Endothelial cell (in vitro differentiated cells): ENCODE measurements around the gene NGRN. TPM values are rescaled to one million over a fixed set of nuclear protein-coding genes. Genes with fewer than 3 reads are reported as not detected.
"Not testable (repeated sequence)": the region's sequence is repeated elsewhere in the genome, so short reads cannot be mapped to it uniquely, and the experiment has no call there.

ENCODE experiments used
- DNase-seq: peaks from one replicate; pipeline ENCODE4 v3.0.0; 2021; ENCODE audit warnings: low spot score
- H3K27ac Mint-ChIP-seq: one replicate; pipeline ENCODE4 v1.8.0; 2021; ENCODE audit warnings: mixed read lengths, inconsistent platforms; ENCODE audit not compliant: unreplicated experiment
- H3K27me3 Mint-ChIP-seq: one replicate; pipeline ENCODE4 v1.8.0; 2021; ENCODE audit warnings: mild to moderate bottlenecking, moderate library complexity, mixed read lengths, inconsistent platforms; ENCODE audit not compliant: unreplicated experiment
- H3K36me3 Mint-ChIP-seq: one replicate; pipeline ENCODE4 v1.8.0; 2021; ENCODE audit warnings: mild to moderate bottlenecking, low read depth, mixed read lengths, inconsistent platforms; ENCODE audit not compliant: unreplicated experiment
- H3K4me1 Mint-ChIP-seq: one replicate; pipeline ENCODE4 v1.8.0; 2021; ENCODE audit warnings: mild to moderate bottlenecking, mixed read lengths, inconsistent platforms; ENCODE audit not compliant: unreplicated experiment
- H3K4me3 Mint-ChIP-seq: one replicate; pipeline ENCODE4 v1.8.0; 2021; ENCODE audit warnings: mild to moderate bottlenecking, mixed read lengths, inconsistent platforms; ENCODE audit not compliant: unreplicated experiment
- H3K9me3 Mint-ChIP-seq: one replicate; pipeline ENCODE4 v1.8.0; 2021; ENCODE audit warnings: mixed read lengths, inconsistent platforms; ENCODE audit not compliant: unreplicated experiment
- CTCF ChIP-seq: fragments of 200-600 bp; sonication (generic); IDR thresholded peaks from one replicate; pipeline ENCODE4 v1.5.0; 2021; ENCODE audit warnings: antibody characterized with exemption; ENCODE audit not compliant: unreplicated experiment
- total RNA-seq: library from RNA; stranded (reverse); fragmentation: NEBNext Ultra II Directional; extraction: Animal tissue kit (Norgen Biotek cat#: 25700); gene quantifications from one replicate; pipeline ENCODE4 v1.2.1, GENCODE V29; 2021; ENCODE audit not compliant: unreplicated experiment

Gene NGRN
- total RNA-seq, 1 donor from 2014 or later: 69.0 TPM

- no peak overlapping the region for H3K4me3 Mint-ChIP-seq
- no peak for TF ChIP-seq CTCF
- no peaks in the 10 kb centered on the region for H3K4me1 Mint-ChIP-seq
- DNase-seq: no peak
- no peaks in the 10 kb centered on the region for H3K27me3 Mint-ChIP-seq
- H3K36me3 Mint-ChIP-seq: no peaks in the 10 kb centered on the region
- H3K9me3 Mint-ChIP-seq: no peaks in the 10 kb centered on the region
- H3K27ac Mint-ChIP-seq: no peak overlapping the region
These were observed 35.1 kb downstream of the NGRN start for GRCh38 chr15:90300541-90300940.

DNA sequence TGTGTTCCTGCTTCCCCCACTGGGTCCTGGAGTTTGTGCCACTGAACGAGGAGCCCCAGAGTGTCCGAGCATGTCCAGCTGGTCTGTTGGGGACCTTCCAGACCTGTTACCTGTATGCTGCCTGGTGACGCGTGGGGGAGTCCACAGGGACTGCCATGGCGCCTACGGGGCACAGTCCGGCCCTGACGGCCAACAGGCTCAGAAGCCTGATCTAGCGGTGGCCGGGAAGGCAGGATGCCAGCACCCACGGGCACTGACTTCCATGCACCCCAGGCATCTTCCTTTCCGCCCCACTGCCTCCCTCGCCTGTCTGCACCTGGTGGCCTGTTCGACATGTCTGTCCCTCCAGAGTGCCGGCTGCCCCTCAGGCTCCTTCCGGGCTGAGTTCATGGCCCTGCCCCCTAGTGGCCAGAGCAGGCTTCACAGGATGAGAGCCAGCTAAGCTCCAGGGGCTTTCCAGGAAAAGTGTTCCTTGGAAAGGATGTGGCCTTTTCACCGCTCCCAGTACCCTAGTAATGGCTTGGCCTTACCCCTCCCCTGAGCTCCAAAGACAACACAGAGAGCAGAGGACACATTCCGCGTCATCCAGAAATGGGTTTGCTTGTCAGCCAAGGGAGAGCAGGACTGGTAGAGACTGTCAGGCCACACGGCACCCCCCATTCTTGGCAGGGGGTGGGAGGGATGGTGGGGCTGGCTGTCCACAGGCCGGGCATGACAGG lies 35.7 kb downstream of the NGRN start:
- Mint-ChIP-seq H3K4me3 (no peak overlapping the region), H3K36me3 (no peaks in the 10 kb centered on the region), H3K9me3 (no peaks in the 10 kb centered on the region), H3K4me1 (no peaks in the 10 kb centered on the region), H3K27me3 (no peaks in the 10 kb centered on the region), H3K27ac (no peak overlapping the region)
- DNase-seq: peak; percentile 77
- TF ChIP-seq CTCF: peak; percentile 89

- H3K27ac Mint-ChIP-seq: no peak overlapping the region
- H3K9me3 Mint-ChIP-seq: no peaks in the 10 kb centered on the region
- DNase-seq: no peak
- no peaks in the 10 kb centered on the region for H3K4me1 Mint-ChIP-seq
- no peaks in the 10 kb centered on the region for H3K27me3 Mint-ChIP-seq
- H3K36me3 Mint-ChIP-seq: no peaks in the 10 kb centered on the region
- H3K4me3 Mint-ChIP-seq: no peak overlapping the region
- TF ChIP-seq CTCF: no peak
These were observed 36.3 kb downstream of the NGRN start for GRCh38 chr15:90301707-90302300.

DNA sequence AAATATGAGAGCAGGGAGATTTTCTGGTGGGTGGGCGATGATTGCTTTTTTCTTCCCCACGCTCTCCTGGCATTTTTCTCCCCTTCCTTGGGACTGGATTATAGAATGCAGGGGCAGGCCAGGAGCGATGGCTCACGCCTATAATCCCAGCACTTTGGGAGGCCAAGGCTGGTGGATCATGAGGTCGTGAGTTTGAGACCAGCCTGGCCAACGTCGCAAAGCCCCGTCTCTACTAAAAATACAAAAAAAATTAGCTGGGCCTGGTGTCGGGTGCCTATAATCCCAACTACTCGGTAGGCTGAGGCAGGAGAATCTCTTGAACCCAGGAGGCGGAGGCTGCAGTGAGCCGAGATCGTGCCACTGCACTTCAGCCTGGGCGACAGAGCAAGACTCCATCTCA lies 39.9 kb downstream of the NGRN start:
- not testable (repeated sequence) for DNase-seq, H3K27ac Mint-ChIP-seq, H3K9me3 Mint-ChIP-seq, H3K27me3 Mint-ChIP-seq, H3K4me1 Mint-ChIP-seq, H3K36me3 Mint-ChIP-seq, H3K4me3 Mint-ChIP-seq

- Mint-ChIP-seq H3K4me1 (no peaks in the 10 kb centered on the region), H3K4me3 (no peak overlapping the region), H3K27ac (no peak overlapping the region), H3K36me3 (no peaks in the 10 kb centered on the region), H3K27me3 (no peaks in the 10 kb centered on the region), H3K9me3 (no peaks in the 10 kb centered on the region)
- TF ChIP-seq CTCF: no peak
- no peak for DNase-seq
These were observed 40.5 kb downstream of the NGRN start for GRCh38 chr15:90305932-90306331.
